OCI-LY7 (cell line): ENCODE measurements around the gene PLD1. TPM values are rescaled to one million over a fixed set of nuclear protein-coding genes. Genes with fewer than 3 reads are reported as not detected.

Experiments used
- BruUV-seq: library from RNA; stranded (reverse); fragments of 400-500 nt; replicated peaks from 2 replicates; lab custom pipeline; 2021; lab: Mats Ljungman, UMichigan
- CTCF ChIA-PET: fragments of 300-600 bp; sonication (Branson Sonifier 250); formaldehyde crosslinking; loops from one replicate; lab custom pipeline; 2022; ENCODE audit warnings: antibody characterized with exemption; ENCODE audit not compliant: unreplicated experiment; lab: Charles Lee
- POLR2A ChIA-PET: fragments of 300-600 bp; sonication (Branson Sonifier 250); formaldehyde crosslinking; loops from one replicate; lab custom pipeline; 2022; ENCODE audit warnings: antibody characterized with exemption; lab: Charles Lee
- DNase-seq: peaks from one replicate; pipeline ENCODE4 v3.0.0-alpha.2; 2015; ENCODE audit warnings: low spot score
- H2AFZ ChIP-seq: fragments of 200-600 bp; sonication (generic), shearing (Covaris generic); 2 replicates; pipeline ENCODE4 v1.6.1; 2014; ENCODE audit warnings: mild to moderate bottlenecking, antibody characterized with exemption, low read length, moderate library complexity
- H3K27ac ChIP-seq: fragments of 200-600 bp; sonication (generic); 2 replicates; pipeline ENCODE4 v1.5.1; 2014; ENCODE audit warnings: mixed run types, low read depth, mild to moderate bottlenecking, moderate library complexity, low read length, inconsistent platforms; ENCODE audit not compliant: poor library complexity, severe bottlenecking
- H3K36me3 ChIP-seq: fragments of 200-600 bp; sonication (generic); 2 replicates; pipeline ENCODE4 v1.6.1; 2014; ENCODE audit warnings: mild to moderate bottlenecking, antibody characterized with exemption, low read length, moderate library complexity, mixed read lengths; ENCODE audit not compliant: insufficient read depth
- H3K4me1 ChIP-seq: fragments of 200-600 bp; sonication (generic); 2 replicates; pipeline ENCODE4 v1.5.1; 2014; ENCODE audit warnings: mild to moderate bottlenecking, low read length; ENCODE audit not compliant: insufficient read depth, poor library complexity, severe bottlenecking
- H3K4me2 ChIP-seq: fragments of 200-600 bp; sonication (generic); 2 replicates; pipeline ENCODE4 v1.6.1; 2014; ENCODE audit warnings: mild to moderate bottlenecking, low read length
- H3K4me3 ChIP-seq: fragments of 200-600 bp; sonication (generic); 2 replicates; pipeline ENCODE4 v1.5.1; 2014; ENCODE audit warnings: mild to moderate bottlenecking, low read depth, low read length; ENCODE audit not compliant: poor library complexity, severe bottlenecking
- H3K79me2 ChIP-seq: fragments of 200-600 bp; sonication (generic); 2 replicates; pipeline ENCODE4 v1.6.1; 2016; ENCODE audit warnings: low read depth, mild to moderate bottlenecking, low read length, moderate library complexity, mixed read lengths; ENCODE audit not compliant: insufficient read depth
- H3K9me2 ChIP-seq: fragments of 200-600 bp; sonication (generic); 2 replicates; pipeline ENCODE4 v1.6.1; 2016; ENCODE audit warnings: mild to moderate bottlenecking, low read length, mixed read lengths; ENCODE audit not compliant: insufficient read depth
- H3K9me3 ChIP-seq: fragments of 200-600 bp; sonication (generic); 2 replicates; pipeline ENCODE4 v1.6.1; 2014; ENCODE audit warnings: mild to moderate bottlenecking, mixed run types, low read length, mixed read lengths
- H4K20me1 ChIP-seq: fragments of 200-600 bp; sonication (generic); 2 replicates; pipeline ENCODE4 v1.6.1; 2014; ENCODE audit warnings: mild to moderate bottlenecking, antibody characterized with exemption, low read length, moderate library complexity, mixed read lengths; ENCODE audit not compliant: insufficient read depth
- CTCF ChIP-seq: fragments of 200-600 bp; sonication (generic); conservative IDR thresholded peaks from 2 replicates; pipeline ENCODE4 v1.5.1; 2014; ENCODE audit warnings: mild to moderate bottlenecking, antibody characterized with exemption, low read length, moderate library complexity, mixed read lengths
- EZH2phosphoT487 ChIP-seq: fragments of 200-600 bp; sonication (generic); IDR thresholded peaks from 2 replicates; pipeline ENCODE4 v1.6.1; 2018; ENCODE audit warnings: low read depth, borderline replicate concordance, mild to moderate bottlenecking, mixed run types, antibody characterized with exemption, low read length, moderate library complexity, mixed read lengths
- intact Hi-C: fragments of 100-400 bp; cut with micrococcal nuclease; formaldehyde crosslinking; loops from one replicate; pipeline ENCODE4 v1.10.0; 2022; ENCODE audit not compliant: unreplicated experiment
- total RNA-seq, 2 experiments: library from RNA; depleted of rRNA in 1 of 2; stranded (reverse); fragments of >200 nt in 1 of 2; shearing (Covaris generic) in 1 of 2; gene quantifications; 2 replicates each; pipeline ENCODE4 v1.2.3, GENCODE V29; 2014 to 2022

Gene PLD1
- total RNA-seq, 2 experiments from 2014 or later = not detected

GRCh38 chr3:171680726-171681411 is 129.4 kb downstream of the PLD1 start:
- intact Hi-C loops = no loop called here
- no peaks in the 10 kb centered on the region for H3K36me3 ChIP-seq
- TF ChIP-seq CTCF (no peak), EZH2phosphoT487 (no peak)
- POLR2A ChIA-PET = interaction anchor here (0.6 kb wide), 1 partner anchor 29 kb away, joined by 6 read pairs; no protein-coding TSS in a partner anchor
- no peak overlapping the region for H3K27ac ChIP-seq
- BruUV-seq = no TSS peak
- no peaks in the 10 kb centered on the region for H3K9me3 ChIP-seq
- H3K4me2 ChIP-seq = no peak overlapping the region
- no peak overlapping the region for H2AFZ ChIP-seq
- no peaks in the 10 kb centered on the region for H3K4me1 ChIP-seq
- H4K20me1 ChIP-seq = no peaks in the 10 kb centered on the region
- H3K9me2 ChIP-seq = no peaks in the 10 kb centered on the region
- CTCF ChIA-PET = no interaction called here
- no peak for DNase-seq
- H3K79me2 ChIP-seq = no peaks in the 10 kb centered on the region
- no peak overlapping the region for H3K4me3 ChIP-seq

DNA sequence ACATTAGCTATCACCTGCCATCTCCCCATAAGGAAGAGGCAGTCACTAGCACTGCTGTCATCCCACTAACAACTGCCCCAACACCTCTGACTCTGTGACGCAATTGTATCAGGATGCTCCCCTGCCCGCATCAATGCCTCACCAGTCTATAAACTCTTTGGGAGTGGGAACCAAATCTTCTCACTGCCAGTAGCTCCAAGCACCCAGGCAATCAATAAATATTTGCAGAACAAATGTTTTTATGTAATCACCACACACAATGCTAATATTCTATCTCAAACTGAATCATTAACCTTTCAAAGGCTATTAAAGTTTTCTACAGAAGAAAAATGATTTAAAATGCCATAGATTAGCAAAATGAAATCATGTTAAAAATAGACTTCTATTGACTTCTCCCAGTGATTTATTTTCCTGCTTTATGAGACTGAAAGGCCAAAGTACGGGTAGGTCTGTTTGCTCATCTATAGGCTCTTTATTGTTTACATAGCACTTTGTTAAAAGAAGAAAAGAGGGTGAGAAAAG is 131.3 kb downstream of the PLD1 start:
- no peak for TF ChIP-seq CTCF
- TF ChIP-seq EZH2phosphoT487 = no peak
- H3K27ac ChIP-seq = no peak overlapping the region
- H3K36me3 ChIP-seq = no peaks in the 10 kb centered on the region
- H2AFZ ChIP-seq = no peak overlapping the region
- intact Hi-C loops = no loop called here
- H4K20me1 ChIP-seq = no peaks in the 10 kb centered on the region
- H3K4me2 ChIP-seq = no peak overlapping the region
- ChIA-PET POLR2A (interaction anchor here (1.5 kb wide), 1 partner anchor 8 kb away, joined by 8 read pairs; no protein-coding TSS in a partner anchor), CTCF (no interaction called here)
- no peaks in the 10 kb centered on the region for H3K4me1 ChIP-seq
- H3K79me2 ChIP-seq = no peaks in the 10 kb centered on the region
- BruUV-seq = no TSS peak
- no peaks in the 10 kb centered on the region for H3K9me3 ChIP-seq
- H3K9me2 ChIP-seq = no peaks in the 10 kb centered on the region
- H3K4me3 ChIP-seq = no peak overlapping the region
- DNase-seq = no peak

DNA sequence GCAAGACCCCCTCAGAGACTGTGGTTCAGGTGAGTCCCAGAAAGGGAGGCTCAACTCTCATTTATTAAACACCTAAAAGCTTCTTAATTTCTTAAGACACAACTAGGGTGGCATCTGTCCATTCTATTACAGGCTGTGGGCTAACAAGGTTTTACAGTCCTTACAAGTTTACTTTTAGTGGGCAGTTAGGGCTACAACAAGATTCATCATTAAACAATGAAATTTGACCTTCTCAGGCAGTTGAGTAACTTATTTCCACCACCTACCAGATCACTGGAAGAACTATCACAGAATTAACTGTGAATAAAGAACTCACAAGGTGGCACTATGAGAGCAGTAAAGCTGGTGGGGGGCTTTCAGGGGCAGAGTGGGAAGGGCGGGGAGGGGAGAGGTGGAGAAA is 132.6 kb downstream of the PLD1 start:
- no peaks in the 10 kb centered on the region for H3K36me3 ChIP-seq
- no peaks in the 10 kb centered on the region for H3K4me1 ChIP-seq
- no peak overlapping the region for H2AFZ ChIP-seq
- H3K4me3 ChIP-seq = no peak overlapping the region
- H3K4me2 ChIP-seq = no peak overlapping the region
- no TSS peak for BruUV-seq
- TF ChIP-seq CTCF (no peak), EZH2phosphoT487 (no peak)
- CTCF ChIA-PET = no interaction called here
- intact Hi-C loops = no loop called here
- H3K27ac ChIP-seq = no peak overlapping the region
- H4K20me1 ChIP-seq = no peaks in the 10 kb centered on the region
- no peaks in the 10 kb centered on the region for H3K9me3 ChIP-seq
- no peaks in the 10 kb centered on the region for H3K9me2 ChIP-seq
- H3K79me2 ChIP-seq = no peaks in the 10 kb centered on the region
- POLR2A ChIA-PET = interaction anchor here (0.7 to 1.5 kb wide), 3 partner anchors 10 to 1000 kb away, joined by 3 to 8 read pairs (median 3); no protein-coding TSS in a partner anchor
- no peak for DNase-seq
